CD14-positive monocyte (primary cell): ENCODE results near the gene MAPK12. TPM values are rescaled to one million over a fixed set of nuclear protein-coding genes. Genes with fewer than 3 reads are reported as not detected.

ENCODE experiments used
- DNase-seq, 3 donors: peaks; one replicate each; pipeline ENCODE4 v3.0.0-alpha.2; 2011 to 2022
- H2AFZ ChIP-seq: 2 replicates; pipeline ENCODE4 v1.6.0; 2012; ENCODE audit warnings: mild to moderate bottlenecking, low read depth, low read length, inconsistent platforms; ENCODE audit not compliant: insufficient read depth, poor library complexity, severe bottlenecking
- H3K27ac ChIP-seq, 2 donors: 1 replicate in 1 of 2; 2 replicates in 1 of 2; pipeline ENCODE4 v1.5.1; 2012 to 2013; ENCODE audit warnings: low read length in 2 of 2, control low read depth in 1 of 2, inconsistent platforms in 1 of 2, low read depth in 1 of 2, mild to moderate bottlenecking in 1 of 2
- H3K27me3 ChIP-seq, 2 donors: one replicate each; pipeline versions ENCODE4 v1.6.0 to v1.6.1; 2011 to 2013; ENCODE audit warnings: low read length in 2 of 2; ENCODE audit not compliant: control insufficient read depth in 2 of 2, insufficient read depth in 2 of 2
- H3K36me3 ChIP-seq, 2 donors: replicated peaks in 1 of 2; 1 replicate in 1 of 2; 2 replicates in 1 of 2; pipeline versions ENCODE4 v1.5.1 to v1.6.1; 2012 to 2013; ENCODE audit warnings: low read length in 2 of 2, control low read depth in 1 of 2, inconsistent platforms in 1 of 2, mild to moderate bottlenecking in 1 of 2; ENCODE audit not compliant: insufficient read depth in 2 of 2, control insufficient read depth in 1 of 2
- H3K4me1 ChIP-seq, 2 donors: 1 replicate in 1 of 2; 2 replicates in 1 of 2; pipeline versions ENCODE4 v1.5.1 to v1.6.1; 2012 to 2013; ENCODE audit warnings: low read length in 2 of 2, control low read depth in 1 of 2, inconsistent platforms in 1 of 2, mild to moderate bottlenecking in 1 of 2, moderate library complexity in 1 of 2; ENCODE audit not compliant: insufficient read depth in 2 of 2, control insufficient read depth in 1 of 2
- H3K4me2 ChIP-seq: replicated peaks from 2 replicates; pipeline ENCODE3; 2012; ENCODE audit warnings: low read length, moderate library complexity, mild to moderate bottlenecking; ENCODE audit not compliant: poor library complexity, severe bottlenecking; ENCODE audit errors: extremely low read depth
- H3K4me3 ChIP-seq, 3 experiments: fragments of 200-600 bp in 1 of 3; sonication (generic) in 1 of 3; replicated peaks in 1 of 3; 1 replicate in 2 of 3; 2 replicates in 1 of 3; pipeline ENCODE4 v1.5.1; 2011 to 2013; ENCODE audit warnings: low read length in 3 of 3, mild to moderate bottlenecking in 3 of 3, control low read depth in 2 of 3, low read depth in 2 of 3, inconsistent platforms in 1 of 3, moderate library complexity in 1 of 3
- H3K79me2 ChIP-seq: 2 replicates; pipeline ENCODE4 v1.6.0; 2012; ENCODE audit warnings: mild to moderate bottlenecking, control low read depth, inconsistent platforms, low read length, moderate library complexity; ENCODE audit not compliant: insufficient read depth
- H3K9ac ChIP-seq: 2 replicates; pipeline ENCODE4 v1.6.0; 2017; ENCODE audit warnings: low read length, mild to moderate bottlenecking; ENCODE audit not compliant: insufficient read depth, poor library complexity, severe bottlenecking
- H3K9me3 ChIP-seq, 2 donors: replicated peaks in 1 of 2; 1 replicate in 1 of 2; 2 replicates in 1 of 2; pipeline versions ENCODE4 v1.5.1 to v1.6.1; 2012 to 2013; ENCODE audit warnings: low read length in 2 of 2, control low read depth in 1 of 2; ENCODE audit not compliant: control insufficient read depth in 1 of 2, insufficient read depth in 1 of 2
- H4K20me1 ChIP-seq: 2 replicates; pipeline ENCODE4 v1.6.0; 2012; ENCODE audit warnings: mild to moderate bottlenecking, low read length, control low read depth, moderate library complexity; ENCODE audit not compliant: insufficient read depth
- H3K27ac Mint-ChIP-seq, 7 donors: one replicate each; pipeline ENCODE4 v1.8.0; 2020; ENCODE audit warnings: mild to moderate bottlenecking in 7 of 7, mixed read lengths in 7 of 7, moderate library complexity in 6 of 7, inconsistent platforms in 2 of 7
- H3K27me3 Mint-ChIP-seq, 3 donors: one replicate each; pipeline ENCODE4 v1.8.0; 2021 to 2022; ENCODE audit warnings: low read depth in 3 of 3, mild to moderate bottlenecking in 3 of 3, mixed read lengths in 3 of 3, moderate library complexity in 3 of 3, inconsistent platforms in 1 of 3
- H3K36me3 Mint-ChIP-seq, 2 donors: one replicate each; pipeline ENCODE4 v1.8.0; 2020; ENCODE audit warnings: mixed read lengths in 2 of 2, inconsistent platforms in 1 of 2, mild to moderate bottlenecking in 1 of 2
- H3K4me1 Mint-ChIP-seq: one replicate; pipeline ENCODE4 v1.8.0; 2020; ENCODE audit warnings: mild to moderate bottlenecking, mixed read lengths
- H3K4me3 Mint-ChIP-seq, 2 donors: one replicate each; pipeline ENCODE4 v1.8.0; 2020; ENCODE audit warnings: mild to moderate bottlenecking in 2 of 2, mixed read lengths in 2 of 2, moderate library complexity in 1 of 2
- H3K9me3 Mint-ChIP-seq, 7 donors: one replicate each; pipeline ENCODE4 v1.8.0; 2020 to 2022; ENCODE audit warnings: mixed read lengths in 7 of 7, mild to moderate bottlenecking in 6 of 7, moderate library complexity in 6 of 7, inconsistent platforms in 2 of 7
- CTCF ChIP-seq: fragments of 200-600 bp; IDR thresholded peaks from one replicate; pipeline ENCODE4 v1.8.0; 2022; ENCODE audit warnings: antibody characterized with exemption, mild to moderate bottlenecking
- WGBS: methylation state at CpG from one replicate; pipeline ENCODE4 v1.1.5; 2013; ENCODE audit warnings: missing lambda C conversion rate; ENCODE audit not compliant: insufficient coverage; 5-methylcytosine and 5-hydroxymethylcytosine counted together
- intact Hi-C, 2 donors: fragments of 100-400 bp; cut with micrococcal nuclease; formaldehyde crosslinking; loops; one replicate each; pipeline versions ENCODE4 v1.15.0 to v1.15.1; 2023
- polyA plus RNA-seq, 3 donors: library from polyadenylated mRNA; depleted of rRNA in 1 of 3; unstranded in 2 of 3; stranded (reverse) in 1 of 3; fragments of 300-500 nt in 2 of 3; fragments of >200 nt in 1 of 3; fragmentation: Illumina TruSeq in 2 of 3; gene quantifications; 1 replicate in 2 of 3; 2 replicates in 1 of 3; pipeline ENCODE4 v1.2.3, GENCODE V29; 2012 to 2021

The MAPK12 gene
- polyA plus RNA-seq, 3 donors: 0.06 to 3.2 (median 0.13) TPM

GRCh38 chr22:50278461-50278860, 17.0 kb upstream of the MAPK12 start:
- Histone ChIP-seq H3K79me2 (peaks cover 3% of the 10 kb centered on the region), H3K9ac (no peak overlapping the region), H3K27me3 (no peaks in the 10 kb centered on the region), H4K20me1 (peaks cover 95% of the 10 kb centered on the region), H3K9me3 (no peaks in the 10 kb centered on the region), H3K4me1 (no peaks in the 10 kb centered on the region), H3K4me2 (no peak overlapping the region), H3K27ac (no peak overlapping the region), H2AFZ (no peak overlapping the region), H3K36me3 (peaks cover 88 to 90% of the 10 kb centered on the region in 2 donors), H3K4me3 (no peak overlapping the region)
- H3K27ac Mint-ChIP-seq: peak overlapping the region in 1 of 7 donors; percentile 56
- H3K4me3 Mint-ChIP-seq: no peak overlapping the region
- intact Hi-C loops: loop anchor here in 1 of 2 donors (5.0 kb wide), 2 partner anchors 49 to 64 kb away; partner anchors contain the start of genes DENND6B and PPP6R2
- H3K27me3 Mint-ChIP-seq: peaks cover 0 to 7% (median 5%) of the 10 kb centered on the region in 3 donors
- DNase-seq: no peak
- TF ChIP-seq CTCF: no peak
- peaks cover 0 to 2% (median 0%) of the 10 kb centered on the region in 7 donors for H3K9me3 Mint-ChIP-seq
- H3K4me1 Mint-ChIP-seq: peaks cover 5% of the 10 kb centered on the region
- 96% methylated on average over 20 of the region's 21 CpGs for WGBS
- H3K36me3 Mint-ChIP-seq: peaks cover 58 to 91% of the 10 kb centered on the region in 2 donors

- peaks cover 93% of the 10 kb centered on the region for H4K20me1 ChIP-seq
- intact Hi-C loops: loop anchor here (2.0 to 5.0 kb wide), 3 partner anchors 49 to 65 kb away; partner anchors contain the start of genes DENND6B (in 2 of the 2) and PPP6R2 (in 1 of the 2)
- H3K27ac Mint-ChIP-seq: no peak overlapping the region
- peaks cover 0 to under 1% of the 10 kb centered on the region in 2 donors for H3K27me3 ChIP-seq
- H3K27ac ChIP-seq: no peak overlapping the region
- DNase-seq: no peak
- peaks cover 81 to 83% of the 10 kb centered on the region in 2 donors for H3K36me3 ChIP-seq
- H2AFZ ChIP-seq: no peak overlapping the region
- peaks cover 0 to 2% (median 0%) of the 10 kb centered on the region in 7 donors for H3K9me3 Mint-ChIP-seq
- no peaks in the 10 kb centered on the region for H3K9me3 ChIP-seq
- no peak overlapping the region for H3K4me3 Mint-ChIP-seq
- peaks cover 0 to 2% of the 10 kb centered on the region in 2 donors for H3K4me1 ChIP-seq
- H3K79me2 ChIP-seq: peaks cover 3% of the 10 kb centered on the region
- H3K9ac ChIP-seq: no peak overlapping the region
- H3K27me3 Mint-ChIP-seq: peaks cover under 1 to 7% (median 7%) of the 10 kb centered on the region in 3 donors
- 89% methylated on average over 20 of the region's 25 CpGs for WGBS
- no peak overlapping the region for H3K4me2 ChIP-seq
- H3K4me3 ChIP-seq: no peak overlapping the region
- peaks cover 6% of the 10 kb centered on the region for H3K4me1 Mint-ChIP-seq
- TF ChIP-seq CTCF: no peak
- peaks cover 60 to 88% of the 10 kb centered on the region in 2 donors for H3K36me3 Mint-ChIP-seq
Measured at GRCh38 chr22:50277761-50278160, 16.3 kb upstream of the MAPK12 start.
